GM12872 (cell line): ENCODE results near the gene ARHGAP9.

Experiments
- CTCF ChIP-seq: IDR thresholded peaks from 3 replicates; pipeline ENCODE4 v1.5.1; 2011; ENCODE audit warnings: low read depth, mild to moderate bottlenecking, low read length, moderate library complexity; ENCODE audit not compliant: insufficient read depth

The ARHGAP9 gene

GRCh38 chr12:57452181-57452936 lies 27.3 kb downstream of the ARHGAP9 start:
- TF ChIP-seq CTCF: no peak

GRCh38 chr12:57451233-57451778 lies 28.4 kb downstream of the ARHGAP9 start:
- no peak for TF ChIP-seq CTCF

- TF ChIP-seq CTCF: no peak
Observed at GRCh38 chr12:57450057-57450456, 29.6 kb downstream of the ARHGAP9 start.

- no peak for TF ChIP-seq CTCF
Observed at GRCh38 chr12:57449375-57449774, 30.3 kb downstream of the ARHGAP9 start.

GRCh38 chr12:57448669-57449068 lies 31.0 kb downstream of the ARHGAP9 start:
- TF ChIP-seq CTCF: no peak

GRCh38 chr12:57446292-57446960 lies 33.2 kb downstream of the ARHGAP9 start:
- no peak for TF ChIP-seq CTCF

GRCh38 chr12:57444744-57445143 lies 34.9 kb downstream of the ARHGAP9 start:
- TF ChIP-seq CTCF: no peak
